ENCODE measurements around the gene NXPH2.
A peak's percentile ranks its signal among the peaks of the same experiment; 100 is the strongest.

Gene NXPH2

GRCh38 chr2:138780446-138780880, 273 bp upstream of the NXPH2 start:
- no peak for TF ChIP-seq JUND (IDR thresholded peaks at IDR 0.05; ENCODE audit: low read depth)
- DNase-seq (ENCODE audit: low read depth in 1 of 2, low spot score in 1 of 2), result no peak
- in situ Hi-C loops (cut with HindIII; ENCODE audit: low pct_unique_long_range_greater_than_20kb, low sequenced_read_pairs), result no loop called here

DNA sequence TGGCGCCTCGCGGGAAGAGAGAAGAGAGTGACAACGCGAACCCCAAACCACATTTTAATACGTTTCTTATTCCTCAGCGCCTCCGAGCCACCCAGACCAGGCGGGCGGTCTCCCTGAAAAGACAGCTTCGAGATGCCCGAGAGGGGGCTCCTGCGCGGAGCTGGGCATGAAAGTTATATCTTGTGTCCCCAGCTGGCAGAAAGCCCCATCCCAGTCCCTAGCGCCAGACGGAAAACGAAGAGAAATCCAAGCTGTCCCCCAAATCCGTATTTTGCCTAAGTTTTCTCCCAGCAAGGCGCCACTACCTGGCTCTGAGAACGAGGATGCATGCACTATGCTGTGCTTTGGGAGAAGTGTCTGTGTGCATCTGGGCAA, 797 bp downstream of the NXPH2 start:
- in situ Hi-C loops (cut with HindIII; ENCODE audit: low pct_unique_long_range_greater_than_20kb, low sequenced_read_pairs), result no loop called here
- no peak for DNase-seq (ENCODE audit: low read depth in 1 of 2, low spot score in 1 of 2)
- no peak for TF ChIP-seq JUND (IDR thresholded peaks at IDR 0.05; ENCODE audit: low read depth)

DNA sequence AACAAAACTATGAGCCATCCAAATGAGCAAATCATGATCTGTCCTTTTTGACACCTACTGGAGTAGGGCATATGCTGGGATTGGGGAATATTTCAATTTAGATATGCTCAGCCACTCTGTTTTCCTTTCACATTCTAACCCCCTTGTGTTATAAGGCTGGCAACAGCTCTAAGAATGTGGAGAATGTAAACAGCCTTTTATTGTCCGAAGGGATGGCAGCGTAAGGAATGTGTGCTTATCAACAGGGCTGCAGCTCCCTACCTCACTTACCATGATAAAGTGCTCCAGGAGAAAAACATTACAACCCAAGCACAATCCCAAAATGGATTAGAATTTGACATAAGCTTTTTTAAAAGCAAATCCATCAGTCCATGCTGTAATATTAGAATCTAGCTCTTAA, 2.2 kb downstream of the NXPH2 start:
- TF ChIP-seq JUND (IDR thresholded peaks at IDR 0.05; ENCODE audit: low read depth), result no peak
- peak in 1 of 2 experiments; percentile 9 for DNase-seq (ENCODE audit: low read depth in 1 of 2, low spot score in 1 of 2)
- in situ Hi-C loops (cut with HindIII; ENCODE audit: low pct_unique_long_range_greater_than_20kb, low sequenced_read_pairs), result no loop called here

- no peak for TF ChIP-seq JUND (IDR thresholded peaks at IDR 0.05; ENCODE audit: low read depth)
- DNase-seq (ENCODE audit: low read depth in 1 of 2, low spot score in 1 of 2), result no peak
- in situ Hi-C loops (cut with HindIII; ENCODE audit: low pct_unique_long_range_greater_than_20kb, low sequenced_read_pairs), result no loop called here
Measured at GRCh38 chr2:138775736-138776135, 4.5 kb downstream of the NXPH2 start.

DNA sequence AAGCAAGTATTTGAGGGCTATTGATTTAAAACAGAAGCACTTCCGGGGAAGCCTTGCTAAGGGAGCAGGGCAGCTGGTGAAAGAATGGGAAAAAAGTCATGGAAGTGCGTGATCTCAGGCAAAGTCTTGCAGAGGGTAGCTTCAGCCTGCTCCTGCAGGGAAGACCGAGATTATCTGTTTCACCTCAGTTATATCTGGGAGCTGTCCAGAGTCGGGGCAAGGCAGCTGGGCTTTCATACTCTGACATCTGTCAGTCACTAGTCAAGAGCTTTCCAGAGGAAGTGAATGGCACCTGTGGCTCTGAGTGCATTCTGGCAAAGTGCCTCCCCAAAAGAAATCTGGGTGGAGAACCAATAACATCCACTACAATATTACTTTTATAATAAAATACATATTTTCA, 8.7 kb downstream of the NXPH2 start:
- TF ChIP-seq JUND (IDR thresholded peaks at IDR 0.05; ENCODE audit: low read depth), result no peak
- in situ Hi-C loops (cut with HindIII; ENCODE audit: low pct_unique_long_range_greater_than_20kb, low sequenced_read_pairs), result no loop called here
- DNase-seq (ENCODE audit: low read depth in 1 of 2, low spot score in 1 of 2), result no peak

DNA sequence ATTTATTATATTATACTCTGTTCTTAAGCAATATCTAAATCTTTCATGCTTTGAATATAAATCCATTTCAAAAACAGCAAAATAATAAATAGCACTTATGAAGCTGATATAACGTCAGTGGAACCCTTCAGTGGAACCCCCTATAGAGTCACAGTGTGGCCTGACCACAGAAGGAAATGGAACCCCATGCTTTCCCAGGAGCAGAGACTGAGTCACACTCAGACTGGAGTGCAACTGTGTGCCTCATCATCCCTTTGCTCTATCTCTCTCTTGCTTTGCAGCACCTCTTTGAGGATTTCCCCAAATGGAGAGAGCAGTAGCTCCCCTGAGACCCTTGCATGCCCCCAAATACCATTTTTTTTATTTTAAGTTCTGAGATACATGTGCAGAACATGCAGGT, 13.1 kb downstream of the NXPH2 start:
- TF ChIP-seq JUND (IDR thresholded peaks at IDR 0.05; ENCODE audit: low read depth), result no peak
- DNase-seq (ENCODE audit: low read depth in 1 of 2, low spot score in 1 of 2), result no peak
- in situ Hi-C loops (cut with HindIII; ENCODE audit: low pct_unique_long_range_greater_than_20kb, low sequenced_read_pairs), result no loop called here

DNA sequence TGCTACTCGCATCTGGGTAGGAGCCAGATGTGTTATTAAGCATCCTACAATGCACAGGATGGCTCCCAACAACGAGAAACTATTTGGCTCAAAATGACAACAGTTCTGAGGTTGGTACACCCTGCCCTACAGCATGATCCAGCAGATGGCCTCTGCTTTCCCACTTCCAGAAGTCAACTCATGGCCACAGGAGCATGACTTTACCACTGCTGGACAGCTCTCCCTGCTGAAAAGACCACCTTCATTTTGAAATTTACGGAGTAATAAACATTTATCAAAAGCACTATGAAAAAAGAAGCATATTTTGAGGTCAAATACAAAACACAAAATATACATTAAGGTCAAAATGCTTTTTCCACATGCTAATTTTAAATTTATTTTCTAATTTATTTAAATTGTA, 13.7 kb downstream of the NXPH2 start:
- no peak for TF ChIP-seq JUND (IDR thresholded peaks at IDR 0.05; ENCODE audit: low read depth)
- in situ Hi-C loops (cut with HindIII; ENCODE audit: low pct_unique_long_range_greater_than_20kb, low sequenced_read_pairs), result no loop called here
- no peak for DNase-seq (ENCODE audit: low read depth in 1 of 2, low spot score in 1 of 2)

GRCh38 chr2:138763971-138764370, 16.2 kb downstream of the NXPH2 start:
- in situ Hi-C loops (cut with HindIII; ENCODE audit: low pct_unique_long_range_greater_than_20kb, low sequenced_read_pairs), result no loop called here
- no peak for TF ChIP-seq JUND (IDR thresholded peaks at IDR 0.05; ENCODE audit: low read depth)
- DNase-seq (ENCODE audit: low read depth in 1 of 2, low spot score in 1 of 2), result no peak

GRCh38 chr2:138762533-138762932, 17.7 kb downstream of the NXPH2 start:
- in situ Hi-C loops (cut with HindIII; ENCODE audit: low pct_unique_long_range_greater_than_20kb, low sequenced_read_pairs), result no loop called here
- TF ChIP-seq JUND (IDR thresholded peaks at IDR 0.05; ENCODE audit: low read depth), result no peak
- no peak for DNase-seq (ENCODE audit: low read depth in 1 of 2, low spot score in 1 of 2)

DNA sequence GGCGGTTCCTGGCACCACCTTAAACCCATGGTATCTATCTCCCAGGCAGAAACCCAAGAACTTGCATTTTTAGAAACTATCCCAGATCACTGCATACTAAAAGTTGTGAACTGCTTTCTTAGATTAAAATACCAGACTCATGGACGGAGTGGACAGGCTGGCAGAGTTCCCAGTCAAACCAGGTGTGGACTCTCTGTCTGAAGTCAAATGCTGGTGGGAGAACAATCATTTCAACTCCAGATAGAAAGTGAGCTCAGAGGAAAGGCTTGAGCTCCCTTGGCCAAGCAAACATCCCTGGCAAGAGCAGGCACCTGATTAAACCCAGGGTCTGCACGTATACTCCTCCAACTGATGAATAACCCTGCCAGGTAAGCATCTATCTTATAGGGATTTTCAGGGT, 19.5 kb downstream of the NXPH2 start:
- no peak for TF ChIP-seq JUND (IDR thresholded peaks at IDR 0.05; ENCODE audit: low read depth)
- DNase-seq (ENCODE audit: low read depth in 1 of 2, low spot score in 1 of 2), result no peak
- in situ Hi-C loops (cut with HindIII; ENCODE audit: low pct_unique_long_range_greater_than_20kb, low sequenced_read_pairs), result no loop called here

DNA sequence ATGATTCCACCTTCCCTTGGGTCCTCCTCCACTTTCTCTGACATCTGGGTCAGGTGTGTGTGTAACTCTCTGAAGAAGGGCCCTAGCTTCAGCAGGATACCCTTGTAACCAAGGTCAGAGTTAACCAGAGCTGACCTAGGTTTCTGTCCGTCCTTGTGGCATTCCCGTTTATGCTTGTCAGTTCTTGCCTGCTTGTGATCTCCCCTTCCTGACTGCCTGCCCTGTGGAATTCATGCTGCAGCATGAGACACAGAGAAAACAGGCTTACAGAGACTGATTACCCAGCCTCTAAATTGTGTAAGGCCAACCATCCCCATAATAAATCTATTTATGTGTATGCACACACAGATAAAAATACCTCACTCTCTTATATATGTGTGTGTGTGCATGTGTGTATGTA, 22.8 kb downstream of the NXPH2 start:
- no peak for DNase-seq (ENCODE audit: low read depth in 1 of 2, low spot score in 1 of 2)
- TF ChIP-seq JUND (IDR thresholded peaks at IDR 0.05; ENCODE audit: low read depth), result no peak
- in situ Hi-C loops (cut with HindIII; ENCODE audit: low pct_unique_long_range_greater_than_20kb, low sequenced_read_pairs), result no loop called here

GRCh38 chr2:138752197-138752956, 27.8 kb downstream of the NXPH2 start:
- no peak for TF ChIP-seq JUND (IDR thresholded peaks at IDR 0.05; ENCODE audit: low read depth)
- DNase-seq (ENCODE audit: low read depth in 1 of 2, low spot score in 1 of 2), result no peak
- in situ Hi-C loops (cut with HindIII; ENCODE audit: low pct_unique_long_range_greater_than_20kb, low sequenced_read_pairs), result no loop called here

GRCh38 chr2:138744713-138745112, 35.5 kb downstream of the NXPH2 start:
- DNase-seq (ENCODE audit: low read depth in 1 of 2, low spot score in 1 of 2), result no peak
- no peak for TF ChIP-seq JUND (IDR thresholded peaks at IDR 0.05; ENCODE audit: low read depth)
- in situ Hi-C loops (cut with HindIII; ENCODE audit: low pct_unique_long_range_greater_than_20kb, low sequenced_read_pairs), result no loop called here

DNA sequence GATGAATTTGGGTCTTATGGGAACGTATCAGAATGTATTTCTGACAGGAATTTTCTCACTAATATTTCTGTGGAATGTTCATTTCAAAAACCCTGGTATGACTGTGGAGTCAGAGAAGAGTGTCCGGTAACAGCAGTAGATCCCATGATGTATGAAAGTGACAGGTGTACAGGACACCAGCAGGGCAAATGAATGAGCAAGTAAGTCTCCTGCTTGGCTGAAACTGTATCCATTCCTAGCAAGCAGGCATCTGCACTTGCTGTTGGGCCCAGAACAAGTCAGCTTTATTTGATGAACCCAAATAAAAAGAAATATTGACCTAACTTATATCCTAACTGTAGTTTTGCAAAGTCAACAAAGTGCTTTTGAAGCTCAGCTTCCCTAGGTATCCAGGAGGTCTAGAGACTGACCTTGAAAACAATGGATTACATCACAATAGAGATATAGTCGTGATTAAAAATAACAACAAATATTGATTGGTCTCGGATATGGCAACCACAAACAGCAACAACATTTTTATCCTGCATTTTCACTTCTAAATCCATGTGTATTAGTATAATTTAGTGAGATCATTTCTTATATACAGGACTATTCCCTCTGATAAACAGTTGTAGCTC, 37.6 kb downstream of the NXPH2 start:
- no peak for TF ChIP-seq JUND (IDR thresholded peaks at IDR 0.05; ENCODE audit: low read depth)
- in situ Hi-C loops (cut with HindIII; ENCODE audit: low pct_unique_long_range_greater_than_20kb, low sequenced_read_pairs), result no loop called here
- no peak for DNase-seq (ENCODE audit: low read depth in 1 of 2, low spot score in 1 of 2)

Data from T47D (cell line).